Measurements from ENCODE around the gene UBXN6. TPM values are rescaled to one million over a fixed set of nuclear protein-coding genes. Genes with fewer than 3 reads are reported as not detected.

UBXN6 gene
- total RNA-seq, 1 experiment from 2014 or later, result 34.1 TPM

DNA sequence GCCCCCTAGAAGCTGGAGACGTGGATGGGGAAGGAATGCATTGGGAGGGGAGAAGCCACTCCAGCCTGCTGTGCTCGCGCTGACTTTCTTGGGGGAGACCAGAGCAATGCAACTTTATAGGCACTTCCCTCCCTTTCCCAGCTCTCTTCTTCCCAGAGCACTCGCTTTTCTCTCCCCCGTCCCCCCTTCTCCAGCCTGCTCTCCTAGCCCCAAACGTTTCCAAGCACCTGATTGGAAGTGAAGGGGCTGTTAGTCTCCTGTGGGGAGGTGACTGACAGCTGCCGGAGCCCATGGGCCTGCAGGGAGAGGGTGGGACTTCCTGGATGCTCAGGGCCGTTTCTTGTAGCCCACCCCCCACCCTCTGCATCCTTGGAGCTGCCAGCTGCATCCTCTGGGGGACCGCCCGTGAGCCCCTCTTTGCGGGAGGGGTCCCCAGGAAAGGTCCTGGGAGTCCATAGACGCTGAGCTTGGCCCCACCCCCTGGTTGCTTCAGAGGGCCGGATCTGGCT, 17.0 kb upstream of the UBXN6 start:
- no peak overlapping the region for H2BK20ac ChIP-seq (ENCODE audit: low read depth, low read length, poor library complexity, severe bottlenecking)
- Mint-ChIP-seq H3K9me3 (peaks cover 0 to 3% of the 10 kb centered on the region in 2 experiments; a peak in 2 of 5 replicates), H3K36me3 (ENCODE audit: insufficient read depth in 1 of 3, low read depth in 3 of 3) (peaks cover 8 to 29% (median 27%) of the 10 kb centered on the region in 3 experiments; a peak in 6 of 7 replicates), H3K27ac (peak overlapping the region; percentile 95 to 98 (median 95)), H3K27me3 (ENCODE audit: low read depth) (no peaks in the 10 kb centered on the region), H3K4me3 (peak overlapping the region in 1 of 2 experiments; percentile 88; a peak in 3 of 5 replicates), H3K4me1 (peaks cover 7 to 21% of the 10 kb centered on the region in 2 experiments)
- peak overlapping the region; percentile 24 for H3K9ac ChIP-seq (ENCODE audit: extremely low read depth, insufficient read length, low read length)
- H4K20me1 ChIP-seq (ENCODE audit: control insufficient read depth, insufficient read depth, insufficient read length), result peaks cover 3% of the 10 kb centered on the region
- H3K18ac ChIP-seq (ENCODE audit: insufficient read length, low read depth, low read length), result no peak overlapping the region
- no peak overlapping the region for H3K27ac ChIP-seq (ENCODE audit: insufficient read length, low read depth, low read length)
- no CpG with 5 or more reads among the region's 13 CpGs for WGBS (ENCODE audit: extremely low coverage, insufficient read length, low lambda C conversion rate)
- no peak overlapping the region for H4K91ac ChIP-seq (ENCODE audit: insufficient read length, low read depth, low read length)
- peaks cover 10% of the 10 kb centered on the region; the same call in 1 of the 2 replicates for H3K79me2 ChIP-seq (ENCODE audit: insufficient read depth, low read length)
- DNase-seq, result peak; percentile 90
- no peaks in the 10 kb centered on the region; the same call in 1 of the 2 replicates for H3K4me1 ChIP-seq (ENCODE audit: insufficient read depth, low read length)
- no peak overlapping the region for H2BK5ac ChIP-seq (ENCODE audit: insufficient read length, low read length)
- peak overlapping the region; percentile 74 for H3K4me2 ChIP-seq (ENCODE audit: insufficient read depth, insufficient read length, low read length)
- no peak overlapping the region for H3K23ac ChIP-seq (ENCODE audit: insufficient read length, low read depth, low read length)
- no peak overlapping the region for H3K4ac ChIP-seq (ENCODE audit: low read depth, low read length)
- no peak overlapping the region for H2BK15ac ChIP-seq (ENCODE audit: low read depth, low read length)
- no peaks in the 10 kb centered on the region for H3K9me3 ChIP-seq (ENCODE audit: control insufficient read depth, low read depth, low read length)
- peaks cover 17% of the 10 kb centered on the region for H3K23me2 ChIP-seq (ENCODE audit: insufficient read length, low read depth, low read length, poor library complexity, severe bottlenecking)
- no peaks in the 10 kb centered on the region for H3K27me3 ChIP-seq (ENCODE audit: insufficient read depth, low read length)
- H2AFZ ChIP-seq (ENCODE audit: low read length), result no peak overlapping the region
- no peak overlapping the region for H4K8ac ChIP-seq (replicated peaks; ENCODE audit: insufficient read length, low read depth, low read length)
- TF ChIP-seq, protein P1, sequence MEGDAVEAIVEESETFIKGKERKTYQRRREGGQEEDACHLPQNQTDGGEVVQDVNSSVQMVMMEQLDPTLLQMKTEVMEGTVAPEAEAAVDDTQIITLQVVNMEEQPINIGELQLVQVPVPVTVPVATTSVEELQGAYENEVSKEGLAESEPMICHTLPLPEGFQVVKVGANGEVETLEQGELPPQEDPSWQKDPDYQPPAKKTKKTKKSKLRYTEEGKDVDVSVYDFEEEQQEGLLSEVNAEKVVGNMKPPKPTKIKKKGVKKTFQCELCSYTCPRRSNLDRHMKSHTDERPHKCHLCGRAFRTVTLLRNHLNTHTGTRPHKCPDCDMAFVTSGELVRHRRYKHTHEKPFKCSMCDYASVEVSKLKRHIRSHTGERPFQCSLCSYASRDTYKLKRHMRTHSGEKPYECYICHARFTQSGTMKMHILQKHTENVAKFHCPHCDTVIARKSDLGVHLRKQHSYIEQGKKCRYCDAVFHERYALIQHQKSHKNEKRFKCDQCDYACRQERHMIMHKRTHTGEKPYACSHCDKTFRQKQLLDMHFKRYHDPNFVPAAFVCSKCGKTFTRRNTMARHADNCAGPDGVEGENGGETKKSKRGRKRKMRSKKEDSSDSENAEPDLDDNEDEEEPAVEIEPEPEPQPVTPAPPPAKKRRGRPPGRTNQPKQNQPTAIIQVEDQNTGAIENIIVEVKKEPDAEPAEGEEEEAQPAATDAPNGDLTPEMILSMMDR (conservative IDR thresholded peaks at IDR 0.05), result no peak
- no peak overlapping the region for H3K14ac ChIP-seq (ENCODE audit: insufficient read depth, low read length)
- no peak overlapping the region for H2AK5ac ChIP-seq (ENCODE audit: insufficient read length, low read length)
- H2BK12ac ChIP-seq (ENCODE audit: insufficient read length, low read depth, low read length), result no peak overlapping the region
- no peak overlapping the region for H4K5ac ChIP-seq (ENCODE audit: insufficient read length, low read depth, low read length)
- no peak overlapping the region for H2BK120ac ChIP-seq (ENCODE audit: low read depth, low read length, poor library complexity, severe bottlenecking)
- peaks cover 12% of the 10 kb centered on the region for H3K79me1 ChIP-seq (ENCODE audit: insufficient read depth, low read depth, low read length, poor library complexity, severe bottlenecking)
- no peak overlapping the region for H3T11ph ChIP-seq (ENCODE audit: low read length)
- H3K56ac ChIP-seq (ENCODE audit: insufficient read length, low read depth, low read length), result no peak overlapping the region

All from H9 (cell line).